IMR-90 (cell line): ENCODE data around the gene BANP. TPM values are rescaled to one million over a fixed set of nuclear protein-coding genes. Genes with fewer than 3 reads are reported as not detected.
A peak's percentile ranks its signal among the peaks of the same experiment; 100 is the strongest.

ENCODE experiments used
- ATAC-seq: fragments of 200-7000 bp; cut with Tn5 transposase; 2 replicates; pipeline ENCODE4 v1.9.1; 2020; ENCODE audit warnings: low read depth, mild to moderate bottlenecking, moderate library complexity
- BruUV-seq: library from RNA; stranded (reverse); fragments of 400-500 nt; replicated peaks from 2 replicates; lab custom pipeline; 2021; lab: Mats Ljungman, UMichigan
- CTCF ChIA-PET: fragments of 300-600 bp; formaldehyde crosslinking; extraction: SDS; loops from one replicate; lab custom pipeline; 2021; ENCODE audit warnings: antibody characterized with exemption; lab: Yijun Ruan, JAX
- POLR2A ChIA-PET: fragments of 300-600 bp; sonication (Branson Sonifier 250); formaldehyde crosslinking; loops from one replicate; lab custom pipeline; 2022; ENCODE audit warnings: antibody characterized with exemption; ENCODE audit not compliant: unreplicated experiment; lab: Charles Lee
- DNase-seq: peaks from one replicate; pipeline ENCODE4 v3.0.0; 2013
- H2AFZ ChIP-seq: replicated peaks from 2 replicates; pipeline ENCODE3; 2013; ENCODE audit warnings: low read length, mild to moderate bottlenecking; ENCODE audit not compliant: poor library complexity
- H2AK5ac ChIP-seq: 2 replicates; pipeline ENCODE4 v1.6.1; 2013; ENCODE audit warnings: low read depth, low read length, inconsistent platforms
- H2AK9ac ChIP-seq: replicated peaks from 2 replicates; pipeline ENCODE3; 2013; ENCODE audit warnings: mild to moderate bottlenecking, low read depth, low read length, moderate library complexity; ENCODE audit not compliant: poor library complexity
- H2BK120ac ChIP-seq: 2 replicates; pipeline ENCODE4 v1.6.1; 2013; ENCODE audit warnings: low read depth, low read length, inconsistent platforms
- H2BK15ac ChIP-seq: 3 replicates; pipeline ENCODE4 v1.6.1; 2013; ENCODE audit warnings: low read depth, low read length, inconsistent platforms
- H2BK20ac ChIP-seq: 2 replicates; pipeline ENCODE4 v1.6.1; 2013; ENCODE audit warnings: low read depth, mild to moderate bottlenecking, inconsistent platforms, low read length, moderate library complexity
- H2BK5ac ChIP-seq: 2 replicates; pipeline ENCODE4 v1.6.1; 2013; ENCODE audit warnings: mild to moderate bottlenecking, low read depth, low read length, inconsistent platforms; ENCODE audit not compliant: poor library complexity, severe bottlenecking
- H3K14ac ChIP-seq: replicated peaks from 2 replicates; pipeline ENCODE4 v1.6.1; 2013; ENCODE audit warnings: low read depth, low read length, inconsistent platforms
- H3K18ac ChIP-seq: 2 replicates; pipeline ENCODE4 v1.6.1; 2013; ENCODE audit warnings: low read depth, low read length, control low read depth
- H3K23ac ChIP-seq: 2 replicates; pipeline ENCODE4 v1.6.1; 2013; ENCODE audit warnings: low read depth, low read length, inconsistent platforms
- H3K27ac ChIP-seq: 2 replicates; pipeline ENCODE4 v1.5.1; 2013; ENCODE audit warnings: mild to moderate bottlenecking, control low read depth, low read length; ENCODE audit not compliant: insufficient read depth
- H3K27me3 ChIP-seq: 2 replicates; pipeline ENCODE4 v1.6.1; 2013; ENCODE audit warnings: low read length; ENCODE audit not compliant: control insufficient read depth, insufficient read depth
- H3K36me3 ChIP-seq: 2 replicates; pipeline ENCODE4 v1.6.1; 2013; ENCODE audit warnings: low read length, mixed read lengths; ENCODE audit not compliant: control insufficient read depth, insufficient read depth
- H3K4ac ChIP-seq: 2 replicates; pipeline ENCODE4 v1.6.1; 2013; ENCODE audit warnings: low read depth, low read length, inconsistent platforms
- H3K4me1 ChIP-seq: 2 replicates; pipeline ENCODE4 v1.6.1; 2013; ENCODE audit warnings: low read length, mixed read lengths; ENCODE audit not compliant: control insufficient read depth, insufficient read depth
- H3K4me2 ChIP-seq: 2 replicates; pipeline ENCODE4 v1.6.1; 2013; ENCODE audit warnings: low read depth, mild to moderate bottlenecking, control low read depth, low read length, moderate library complexity
- H3K4me3 ChIP-seq: 2 replicates; pipeline ENCODE4 v1.5.1; 2013; ENCODE audit warnings: low read depth, mild to moderate bottlenecking, control low read depth, low read length, moderate library complexity; ENCODE audit not compliant: insufficient read depth
- H3K56ac ChIP-seq: 2 replicates; pipeline ENCODE4 v1.6.1; 2013; ENCODE audit warnings: low read length, inconsistent platforms; ENCODE audit not compliant: insufficient read depth; ENCODE audit errors: extremely low read depth
- H3K79me1 ChIP-seq, 2 experiments: 2 replicates each; pipeline ENCODE4 v1.6.1; 2013; ENCODE audit warnings: low read length in 2 of 2, inconsistent platforms in 1 of 2, low read depth in 1 of 2
- H3K9ac ChIP-seq: 2 replicates; pipeline ENCODE4 v1.6.1; 2013; ENCODE audit warnings: low read depth, low read length, control low read depth
- H3K9me1 ChIP-seq: 2 replicates; pipeline ENCODE4 v1.6.1; 2013; ENCODE audit warnings: low read length, inconsistent platforms; ENCODE audit not compliant: insufficient read depth
- H3K9me3 ChIP-seq: 2 replicates; pipeline ENCODE4 v1.6.1; 2013; ENCODE audit warnings: low read length; ENCODE audit not compliant: control insufficient read depth, insufficient read depth
- H4K20me1 ChIP-seq: 2 replicates; pipeline ENCODE4 v1.6.1; 2013; ENCODE audit warnings: low read length, inconsistent platforms; ENCODE audit not compliant: insufficient read depth
- H4K5ac ChIP-seq: 2 replicates; pipeline ENCODE4 v1.6.1; 2013; ENCODE audit warnings: mild to moderate bottlenecking, low read depth, low read length, control low read depth
- H4K8ac ChIP-seq, 2 experiments: 2 replicates each; pipeline ENCODE4 v1.6.1; 2013; ENCODE audit warnings: low read depth in 2 of 2, low read length in 2 of 2, control low read depth in 1 of 2, inconsistent platforms in 1 of 2
- H4K91ac ChIP-seq: 2 replicates; pipeline ENCODE4 v1.6.1; 2013; ENCODE audit warnings: low read depth, low read length, inconsistent platforms; ENCODE audit not compliant: insufficient read depth
- BHLHE40 ChIP-seq: fragments of 150-350 bp; IDR thresholded peaks from 2 replicates; pipeline ENCODE4 v1.6.1; 2016; ENCODE audit warnings: mild to moderate bottlenecking, low read depth, low read length
- CEBPB ChIP-seq: IDR thresholded peaks from 2 replicates; pipeline ENCODE4 v1.6.1; 2012; ENCODE audit warnings: low read depth, low read length, improper control_type of control experiment
- FOS ChIP-seq: fragments of 150-350 bp; IDR thresholded peaks from 2 replicates; pipeline ENCODE4 v1.6.1; 2016; ENCODE audit warnings: low read depth, low read length
- MAFK ChIP-seq: IDR thresholded peaks from 2 replicates; pipeline ENCODE4 v1.6.1; 2012; ENCODE audit warnings: low read depth, low read length, improper control_type of control experiment
- MAZ ChIP-seq: IDR thresholded peaks from 2 replicates; pipeline ENCODE4 v1.6.1; 2012; ENCODE audit warnings: low read depth, mild to moderate bottlenecking, low read length, improper control_type of control experiment, moderate library complexity, borderline replicate concordance
- NFE2L2 ChIP-seq: fragments of 150-350 bp; IDR thresholded peaks from 2 replicates; pipeline ENCODE4 v1.6.1; 2016; ENCODE audit warnings: low read depth, mild to moderate bottlenecking, low read length
- RAD21 ChIP-seq: IDR thresholded peaks from 2 replicates; pipeline ENCODE4 v1.6.1; 2012; ENCODE audit warnings: low read length, improper control_type of control experiment
- RCOR1 ChIP-seq: IDR thresholded peaks from 2 replicates; pipeline ENCODE4 v1.6.1; 2012; ENCODE audit warnings: mild to moderate bottlenecking, low read length, improper control_type of control experiment; ENCODE audit not compliant: insufficient replicate concordance
- SMC3 ChIP-seq: fragments of 150-350 bp; IDR thresholded peaks from 2 replicates; pipeline ENCODE4 v1.6.1; 2016; ENCODE audit warnings: low read depth, mild to moderate bottlenecking, antibody characterized with exemption, low read length, moderate library complexity
- WGBS, 2 experiments: methylation state at CpG; one replicate each; pipeline versions ENCODE4 v1.1.5 to v1.1.7; 2013; ENCODE audit warnings: missing lambda C conversion rate in 2 of 2; ENCODE audit not compliant: insufficient read length in 1 of 2; ENCODE audit errors: extremely low coverage in 2 of 2; 5-methylcytosine and 5-hydroxymethylcytosine counted together
- dilution Hi-C: fragments of 300-500 bp; cut with HindIII; formaldehyde crosslinking; loops from one replicate; pipeline ENCODE4 v1.14.3; 2018; ENCODE audit warnings: low sequenced_read_pairs; ENCODE audit not compliant: unreplicated experiment
- in situ Hi-C: fragments of 300-500 bp; cut with MboI; formaldehyde crosslinking; loops from 3 replicates; pipeline ENCODE4 v1.14.3; 2019; ENCODE audit warnings: low sequenced_read_pairs, inconsistent platforms, mixed read lengths
- intact Hi-C: fragments of 100-400 bp; cut with micrococcal nuclease; formaldehyde crosslinking; loops from 2 replicates; pipeline ENCODE4 v1.10.0; 2022
- polyA plus RNA-seq, 3 experiments: library from polyadenylated mRNA; depleted of rRNA; stranded (reverse); fragments of >200 nt; gene quantifications; 2 replicates each; pipeline ENCODE4 v1.2.3, GENCODE V29; 2012; ENCODE audit warnings: low replicate concordance in 1 of 3
- total RNA-seq: library from RNA; depleted of rRNA; stranded (reverse); fragments of >200 nt; gene quantifications from 2 replicates; pipeline ENCODE4 v1.2.3, GENCODE V29; 2012
- TF ChIP-seq, protein P1 (sequence below): fragments of 150-350 bp; IDR thresholded peaks from 2 replicates; pipeline ENCODE4 v1.6.1; 2017; ENCODE audit warnings: mild to moderate bottlenecking, antibody characterized with exemption, low read length, low read depth

BANP gene
- total and polyA plus RNA-seq, 2 of the 4 experiments (the other 2 are of a cell fraction): 17.4 to 17.9 TPM

- H4K20me1 ChIP-seq: no peaks in the 10 kb centered on the region
- H4K8ac ChIP-seq: no peak overlapping the region
- H4K91ac ChIP-seq: no peak overlapping the region
- H3K4ac ChIP-seq: no peak overlapping the region; the same call in 1 of the 2 replicates
- 97% methylated on average over 10 of the region's 10 CpGs; no CpG with 5 or more reads in 1 of the 2 experiments for WGBS, 2 experiments
- peaks cover 8% of the 10 kb centered on the region for H3K4me1 ChIP-seq
- H3K9me3 ChIP-seq: no peaks in the 10 kb centered on the region
- DNase-seq (no peak), ATAC-seq (no peak)
- H2BK15ac ChIP-seq: no peak overlapping the region
- no peak overlapping the region for H2BK120ac ChIP-seq
- 0 out of 2 replicates have a peak overlapping the region, but pooled peaks have one; percentile 7 for H2AK5ac ChIP-seq
- in situ Hi-C loops: no loop called here
- POLR2A ChIA-PET: no interaction called here
- H3K56ac ChIP-seq: no peak overlapping the region
- no peak overlapping the region for H2BK20ac ChIP-seq
- no TSS peak for BruUV-seq
- H2AFZ ChIP-seq: no peak overlapping the region
- peaks cover 9% of the 10 kb centered on the region; the same call in 1 of the 2 replicates for H3K36me3 ChIP-seq
- no peak overlapping the region for H2AK9ac ChIP-seq
- H4K5ac ChIP-seq: no peak overlapping the region
- dilution Hi-C loops: no loop called here
- no peak overlapping the region for H3K9ac ChIP-seq
- no peak overlapping the region for H3K4me3 ChIP-seq
- no peak overlapping the region for H2BK5ac ChIP-seq
- peaks cover 3 to 22% of the 10 kb centered on the region in 2 experiments; a peak in 3 of 4 replicates for H3K79me1 ChIP-seq
- H3K9me1 ChIP-seq: no peaks in the 10 kb centered on the region
- CTCF ChIA-PET: interaction anchor here (0.6 kb wide), 1 partner anchor 65 kb away, joined by 3 read pairs; no protein-coding TSS in a partner anchor
- no peak overlapping the region for H3K18ac ChIP-seq
- no peak overlapping the region for H3K14ac ChIP-seq
- no peaks in the 10 kb centered on the region for H3K27me3 ChIP-seq
- no peak overlapping the region for H3K27ac ChIP-seq
- TF ChIP-seq FOS: no peak
- no peak for TF ChIP-seq RCOR1
- TF ChIP-seq, protein P1, sequence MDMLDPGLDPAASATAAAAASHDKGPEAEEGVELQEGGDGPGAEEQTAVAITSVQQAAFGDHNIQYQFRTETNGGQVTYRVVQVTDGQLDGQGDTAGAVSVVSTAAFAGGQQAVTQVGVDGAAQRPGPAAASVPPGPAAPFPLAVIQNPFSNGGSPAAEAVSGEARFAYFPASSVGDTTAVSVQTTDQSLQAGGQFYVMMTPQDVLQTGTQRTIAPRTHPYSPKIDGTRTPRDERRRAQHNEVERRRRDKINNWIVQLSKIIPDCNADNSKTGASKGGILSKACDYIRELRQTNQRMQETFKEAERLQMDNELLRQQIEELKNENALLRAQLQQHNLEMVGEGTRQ: no peak
- TF ChIP-seq BHLHE40: no peak
- TF ChIP-seq NFE2L2: no peak
- TF ChIP-seq RAD21: no peak
- TF ChIP-seq SMC3: no peak
- no peak for TF ChIP-seq CEBPB
- TF ChIP-seq MAZ: no peak
- no peak for TF ChIP-seq MAFK
- H3K23ac ChIP-seq: no peak overlapping the region
- no peak overlapping the region for H3K4me2 ChIP-seq
- intact Hi-C loops: loop anchor here (10.0 kb wide), 1 partner anchor 364 kb away; the partner anchor contains the start of gene ZNF469
Measured at GRCh38 chr16:88020516-88020885, 69.3 kb downstream of the BANP start.
